Trophoblast cell (in vitro differentiated cells and primary cell): ENCODE measurements around the gene RGS14. TPM values are rescaled to one million over a fixed set of nuclear protein-coding genes. Genes with fewer than 3 reads are reported as not detected.

Source experiments
- DNase-seq, 2 donors: peaks; one replicate each; pipeline ENCODE4 v3.0.0-alpha.2; 2016
- H2AFZ ChIP-seq: 2 replicates; pipeline ENCODE4 v1.6.1; 2013; ENCODE audit warnings: low read length, moderate library complexity, mild to moderate bottlenecking; ENCODE audit not compliant: insufficient read depth, poor library complexity
- H2AK5ac ChIP-seq: 2 replicates; pipeline ENCODE4 v1.6.1; 2013; ENCODE audit warnings: mild to moderate bottlenecking, low read length
- H2BK120ac ChIP-seq: 2 replicates; pipeline ENCODE4 v1.6.1; 2013; ENCODE audit warnings: low read length, mild to moderate bottlenecking, moderate library complexity; ENCODE audit not compliant: insufficient read depth, poor library complexity
- H2BK12ac ChIP-seq: 2 replicates; pipeline ENCODE4 v1.6.1; 2013; ENCODE audit warnings: mild to moderate bottlenecking, low read length, moderate library complexity
- H2BK5ac ChIP-seq: 2 replicates; pipeline ENCODE4 v1.6.1; 2013; ENCODE audit warnings: low read length, low read depth, moderate library complexity, mild to moderate bottlenecking; ENCODE audit not compliant: poor library complexity
- H3K14ac ChIP-seq: 2 replicates; pipeline ENCODE4 v1.6.1; 2013; ENCODE audit warnings: mild to moderate bottlenecking, low read length
- H3K18ac ChIP-seq: 2 replicates; pipeline ENCODE4 v1.6.1; 2013; ENCODE audit warnings: mild to moderate bottlenecking, low read length
- H3K23ac ChIP-seq: 2 replicates; pipeline ENCODE4 v1.6.1; 2013; ENCODE audit warnings: low read length
- H3K27ac ChIP-seq: 2 replicates; pipeline ENCODE4 v1.5.1; 2013; ENCODE audit warnings: low read depth, mild to moderate bottlenecking, inconsistent platforms, low read length, moderate library complexity
- H3K27me3 ChIP-seq: 2 replicates; pipeline ENCODE4 v1.6.1; 2013; ENCODE audit warnings: inconsistent platforms, mild to moderate bottlenecking, low read length, moderate library complexity; ENCODE audit not compliant: insufficient read depth
- H3K36me3 ChIP-seq, 2 experiments: 1 replicate in 1 of 2; 2 replicates in 1 of 2; pipeline ENCODE4 v1.6.1; 2013; ENCODE audit warnings: low read length in 2 of 2, mild to moderate bottlenecking in 2 of 2, moderate library complexity in 1 of 2; ENCODE audit not compliant: insufficient read depth in 2 of 2, control insufficient read depth in 1 of 2
- H3K4ac ChIP-seq: 2 replicates; pipeline ENCODE4 v1.6.1; 2013; ENCODE audit warnings: low read depth, mild to moderate bottlenecking, low read length, moderate library complexity
- H3K4me1 ChIP-seq, 2 experiments: 1 replicate in 1 of 2; 2 replicates in 1 of 2; pipeline ENCODE4 v1.6.1; 2013; ENCODE audit warnings: low read length in 2 of 2, mild to moderate bottlenecking in 2 of 2, moderate library complexity in 1 of 2; ENCODE audit not compliant: insufficient read depth in 2 of 2, control insufficient read depth in 1 of 2
- H3K4me2 ChIP-seq: 2 replicates; pipeline ENCODE4 v1.6.1; 2013; ENCODE audit warnings: inconsistent platforms, mild to moderate bottlenecking, low read length, moderate library complexity
- H3K4me3 ChIP-seq: 2 replicates; pipeline ENCODE4 v1.5.1; 2013; ENCODE audit warnings: mild to moderate bottlenecking, low read depth, low read length, inconsistent platforms
- H3K79me1 ChIP-seq: one replicate; pipeline ENCODE4 v1.6.1; 2013; ENCODE audit warnings: low read length
- H3K79me2 ChIP-seq: 2 replicates; pipeline ENCODE4 v1.6.1; 2013; ENCODE audit warnings: low read length, mild to moderate bottlenecking; ENCODE audit not compliant: control insufficient read depth, insufficient read depth, poor library complexity
- H3K9ac ChIP-seq: 2 replicates; pipeline ENCODE4 v1.6.1; 2013; ENCODE audit warnings: mild to moderate bottlenecking, low read length
- H3K9me3 ChIP-seq: 2 replicates; pipeline ENCODE4 v1.6.1; 2013; ENCODE audit warnings: low read depth, mild to moderate bottlenecking, control low read depth, inconsistent platforms, low read length; ENCODE audit not compliant: insufficient read depth
- H4K12ac ChIP-seq: 2 replicates; pipeline ENCODE4 v1.6.1; 2013; ENCODE audit warnings: low read depth, mild to moderate bottlenecking, low read length, moderate library complexity
- H4K8ac ChIP-seq: 2 replicates; pipeline ENCODE4 v1.6.1; 2013; ENCODE audit warnings: low read depth, mild to moderate bottlenecking, low read length, moderate library complexity
- H4K91ac ChIP-seq: one replicate; pipeline ENCODE4 v1.6.1; 2013; ENCODE audit warnings: low read depth, mild to moderate bottlenecking, low read length, moderate library complexity
- WGBS: extraction: QIAGEN DNeasy Blood & Tissue Kit; methylation state at CpG from one replicate; pipeline ENCODE4 v1.1.7; 2013; ENCODE audit warnings: missing lambda C conversion rate; ENCODE audit not compliant: insufficient read length, insufficient coverage; ENCODE audit errors: extremely low coverage; 5-methylcytosine and 5-hydroxymethylcytosine counted together
- polyA plus RNA-seq: library from polyadenylated mRNA; stranded (reverse); fragments of 200-250 nt; gene quantifications from 2 replicates; pipeline ENCODE4 v1.2.3, GENCODE V29; 2013

The RGS14 gene, protein sequence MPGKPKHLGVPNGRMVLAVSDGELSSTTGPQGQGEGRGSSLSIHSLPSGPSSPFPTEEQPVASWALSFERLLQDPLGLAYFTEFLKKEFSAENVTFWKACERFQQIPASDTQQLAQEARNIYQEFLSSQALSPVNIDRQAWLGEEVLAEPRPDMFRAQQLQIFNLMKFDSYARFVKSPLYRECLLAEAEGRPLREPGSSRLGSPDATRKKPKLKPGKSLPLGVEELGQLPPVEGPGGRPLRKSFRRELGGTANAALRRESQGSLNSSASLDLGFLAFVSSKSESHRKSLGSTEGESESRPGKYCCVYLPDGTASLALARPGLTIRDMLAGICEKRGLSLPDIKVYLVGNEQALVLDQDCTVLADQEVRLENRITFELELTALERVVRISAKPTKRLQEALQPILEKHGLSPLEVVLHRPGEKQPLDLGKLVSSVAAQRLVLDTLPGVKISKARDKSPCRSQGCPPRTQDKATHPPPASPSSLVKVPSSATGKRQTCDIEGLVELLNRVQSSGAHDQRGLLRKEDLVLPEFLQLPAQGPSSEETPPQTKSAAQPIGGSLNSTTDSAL
- 9.9 and 10.1 TPM in 2 replicates for polyA plus RNA-seq

DNA sequence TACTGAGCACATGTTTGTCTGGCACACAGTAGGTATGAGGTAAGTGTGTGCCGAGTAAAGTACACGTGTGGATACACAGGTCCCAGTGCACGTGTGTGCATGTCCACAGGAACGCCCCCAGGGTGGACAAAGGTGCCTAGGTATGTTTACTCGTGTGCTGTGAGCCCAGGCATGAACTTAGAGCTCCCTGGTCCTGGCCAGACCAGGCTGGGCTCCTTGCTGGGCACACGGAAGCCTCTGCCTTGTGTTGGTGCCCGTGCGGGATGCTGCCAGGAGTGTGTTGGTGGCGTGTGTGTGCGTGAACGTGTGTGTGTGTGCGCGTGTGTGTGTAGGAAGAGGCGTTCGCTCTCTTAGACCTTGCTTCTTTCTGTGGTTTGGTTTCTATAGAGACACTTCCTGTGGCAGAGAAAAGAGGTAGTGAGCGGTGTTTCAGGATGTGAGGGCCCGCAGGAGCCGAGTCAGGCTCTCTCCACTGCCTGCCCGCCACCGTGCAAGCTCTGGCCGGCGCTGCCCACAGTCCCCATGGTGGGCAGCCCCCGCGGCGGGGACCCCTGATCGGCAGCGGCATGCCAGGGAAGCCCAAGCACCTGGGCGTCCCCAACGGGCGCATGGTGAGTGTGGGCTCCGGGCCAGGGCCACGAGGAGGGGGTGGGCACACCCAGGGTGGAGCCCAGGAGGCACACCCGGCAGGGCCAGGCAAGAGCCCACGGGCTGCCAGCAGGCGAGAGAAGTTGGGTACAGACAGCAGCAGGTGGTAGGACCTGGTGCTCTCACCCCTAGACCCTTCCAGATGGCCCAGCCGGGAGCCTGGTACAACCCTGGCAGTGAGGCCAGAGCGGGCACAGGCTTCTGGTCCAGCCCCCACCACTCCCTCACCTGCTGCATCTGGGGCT lies at the start of gene RGS14:
RGS14 (plus strand) TSS at position 466 of the 893 bp plus-strand sequence; CDS start at position 567, 101 bp downstream.
- Histone ChIP-seq H3K79me2 (no peaks in the 10 kb centered on the region), H2AK5ac (no peak within 1 kb of the TSS), H2BK5ac (no peak within 1 kb of the TSS), H2BK120ac (no peak within 1 kb of the TSS), H3K4me3 (no peak within 1 kb of the TSS), H3K4me1 (peaks cover 0 to 2% of the 10 kb centered on the region in 2 experiments), H2AFZ (no peak within 1 kb of the TSS), H3K79me1 (no peaks in the 10 kb centered on the region), H3K9me3 (no peaks in the 10 kb centered on the region), H3K14ac (no peak within 1 kb of the TSS), H3K4me2 (no peak within 1 kb of the TSS), H3K27me3 (no peaks in the 10 kb centered on the region), H4K91ac (no peak within 1 kb of the TSS), H3K18ac (no peak within 1 kb of the TSS), H4K12ac (no peak within 1 kb of the TSS), H3K27ac (no peak within 1 kb of the TSS), H3K36me3 (no peaks in the 10 kb centered on the region), H2BK12ac (no peak within 1 kb of the TSS), H3K4ac (no peak within 1 kb of the TSS), H4K8ac (no peak within 1 kb of the TSS), H3K9ac (no peak within 1 kb of the TSS), H3K23ac (no peak within 1 kb of the TSS)
- DNase-seq = peak in 1 of 2 donors; percentile 53
- no CpG with 5 or more reads among the region's 37 CpGs for WGBS

DNA sequence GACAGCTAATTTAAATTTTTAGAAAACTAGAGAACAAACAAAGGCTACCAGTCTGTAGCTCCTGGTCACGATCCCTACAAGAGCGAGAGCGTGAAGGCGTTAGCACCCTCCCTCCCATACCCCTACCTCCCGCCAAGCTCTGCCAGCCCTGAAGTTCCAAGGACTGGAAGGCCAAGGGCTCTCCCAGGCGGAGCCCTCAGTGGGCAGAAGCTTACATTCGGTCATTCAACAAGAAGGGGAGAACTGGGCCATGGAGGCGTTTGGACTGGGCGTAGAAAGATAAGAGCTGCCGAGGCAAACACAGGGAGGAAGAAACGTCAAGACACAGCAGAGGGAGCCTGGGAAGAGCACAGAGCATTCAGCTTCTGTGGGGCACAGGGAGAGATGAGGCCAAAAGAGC lies 49.0 kb upstream of the RGS14 start:
- Histone ChIP-seq H4K8ac (no peak overlapping the region), H2BK5ac (no peak overlapping the region), H3K4me1 (peaks cover 17 to 23% of the 10 kb centered on the region in 2 experiments), H3K79me1 (peaks cover 14% of the 10 kb centered on the region), H3K4ac (no peak overlapping the region), H4K91ac (no peak overlapping the region), H2BK120ac (no peak overlapping the region), H3K27ac (no peak overlapping the region), H3K18ac (no peak overlapping the region), H3K4me3 (no peak overlapping the region), H3K79me2 (peaks cover 9% of the 10 kb centered on the region), H3K14ac (no peak overlapping the region), H2AFZ (no peak overlapping the region), H3K36me3 (peaks cover 28 to 30% of the 10 kb centered on the region in 2 experiments), H2BK12ac (no peak overlapping the region), H3K23ac (no peak overlapping the region), H2AK5ac (no peak overlapping the region), H3K9ac (no peak overlapping the region), H3K9me3 (no peaks in the 10 kb centered on the region), H4K12ac (no peak overlapping the region), H3K27me3 (no peaks in the 10 kb centered on the region), H3K4me2 (no peak overlapping the region)
- DNase-seq = no peak
- no CpG with 5 or more reads among the region's 11 CpGs for WGBS

DNA sequence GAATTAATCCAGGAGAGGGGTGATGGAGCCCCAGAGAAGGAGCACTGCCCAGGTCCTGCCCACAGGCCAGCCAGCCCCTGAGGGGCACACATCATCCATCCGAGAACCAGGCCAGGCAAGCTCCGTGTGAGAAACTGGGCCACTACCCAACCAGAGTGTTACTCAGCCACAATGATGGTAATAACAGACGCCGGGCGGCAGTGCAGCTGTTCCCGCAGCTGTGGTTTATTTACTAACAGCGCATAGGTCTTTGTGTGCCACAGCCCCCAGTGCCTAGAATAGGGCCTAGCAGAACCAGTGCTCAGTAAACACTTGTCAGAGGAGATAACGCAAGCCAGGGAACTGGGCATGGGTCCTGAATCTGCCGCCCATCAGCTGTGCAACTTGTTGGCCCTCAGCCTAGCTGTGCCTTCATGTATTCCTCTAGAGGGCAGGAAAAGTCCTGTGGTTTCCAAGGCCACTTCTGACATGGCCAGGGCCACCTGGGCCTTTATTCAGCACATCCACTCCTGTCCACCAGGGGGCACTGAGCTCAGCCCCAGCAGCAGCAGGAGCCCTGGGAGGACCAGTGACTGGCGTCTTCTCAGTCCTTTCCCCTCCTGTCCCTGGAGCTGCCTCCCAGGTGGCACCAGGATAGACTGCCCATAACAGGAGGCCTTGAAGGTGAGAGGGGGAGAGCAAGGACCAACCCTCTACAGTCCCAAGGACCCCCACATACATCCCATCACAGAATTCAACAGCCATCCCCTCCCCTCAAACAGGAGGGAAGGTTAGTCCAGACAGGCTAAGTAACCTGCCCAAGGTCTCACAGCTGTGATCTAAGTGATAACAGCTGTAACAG lies 48.2 kb upstream of the RGS14 start:
- no peak overlapping the region for H2AK5ac ChIP-seq
- no peak overlapping the region for H3K9ac ChIP-seq
- no peak overlapping the region for H2BK5ac ChIP-seq
- no CpG with 5 or more reads among the region's 10 CpGs for WGBS
- no peak overlapping the region for H4K91ac ChIP-seq
- H3K9me3 ChIP-seq = no peaks in the 10 kb centered on the region
- peaks cover 15 to 22% of the 10 kb centered on the region in 2 experiments for H3K4me1 ChIP-seq
- peaks cover 28 to 30% of the 10 kb centered on the region in 2 experiments for H3K36me3 ChIP-seq
- H4K8ac ChIP-seq = no peak overlapping the region
- peak; percentile 84 to 91 for DNase-seq
- H3K14ac ChIP-seq = no peak overlapping the region
- H3K79me2 ChIP-seq = peaks cover 5% of the 10 kb centered on the region
- H3K4ac ChIP-seq = no peak overlapping the region
- H3K27ac ChIP-seq = no peak overlapping the region
- H3K79me1 ChIP-seq = peaks cover 10% of the 10 kb centered on the region
- no peak overlapping the region for H2BK12ac ChIP-seq
- H3K4me2 ChIP-seq = no peak overlapping the region
- no peak overlapping the region for H3K18ac ChIP-seq
- H2AFZ ChIP-seq = no peak overlapping the region
- no peak overlapping the region for H2BK120ac ChIP-seq
- H3K23ac ChIP-seq = no peak overlapping the region
- H3K27me3 ChIP-seq = no peaks in the 10 kb centered on the region
- H3K4me3 ChIP-seq = no peak overlapping the region
- no peak overlapping the region for H4K12ac ChIP-seq

DNA sequence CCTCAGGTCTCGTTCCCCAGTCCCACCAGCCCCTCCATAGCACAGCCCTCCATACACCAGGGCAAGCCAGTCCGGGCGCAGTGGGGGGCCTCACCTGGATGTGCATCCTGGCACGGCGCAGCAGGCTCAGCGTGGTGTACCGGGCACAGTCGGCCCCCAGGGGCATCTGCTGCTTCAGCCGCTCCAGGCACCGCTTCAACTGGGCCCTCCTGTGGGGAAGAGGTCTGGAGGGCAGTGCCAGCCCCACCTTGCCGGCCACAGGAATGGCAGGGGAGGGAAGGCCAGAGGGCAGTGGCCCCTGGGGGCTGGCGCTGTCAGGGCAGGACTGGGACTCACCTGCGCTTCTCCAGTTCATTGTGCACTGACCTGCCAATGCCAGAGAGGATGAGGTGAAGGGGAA lies 47.4 kb upstream of the RGS14 start:
- no peak for DNase-seq
- H2AFZ ChIP-seq = no peak overlapping the region
- no peak overlapping the region for H2BK120ac ChIP-seq
- H3K79me1 ChIP-seq = peaks cover 10% of the 10 kb centered on the region
- H2AK5ac ChIP-seq = peak overlapping the region; percentile 49
- H4K12ac ChIP-seq = no peak overlapping the region
- no peak overlapping the region for H3K23ac ChIP-seq
- peaks cover 25 to 28% of the 10 kb centered on the region in 2 experiments for H3K36me3 ChIP-seq
- no peaks in the 10 kb centered on the region for H3K27me3 ChIP-seq
- WGBS = no CpG with 5 or more reads among the region's 13 CpGs
- no peaks in the 10 kb centered on the region for H3K9me3 ChIP-seq
- no peak overlapping the region for H3K4ac ChIP-seq
- no peak overlapping the region for H2BK12ac ChIP-seq
- H3K79me2 ChIP-seq = peaks cover 4% of the 10 kb centered on the region
- no peak overlapping the region for H3K18ac ChIP-seq
- no peak overlapping the region for H3K14ac ChIP-seq
- no peak overlapping the region for H3K4me2 ChIP-seq
- H3K4me1 ChIP-seq = peaks cover 11 to 19% of the 10 kb centered on the region in 2 experiments
- no peak overlapping the region for H2BK5ac ChIP-seq
- H4K8ac ChIP-seq = no peak overlapping the region
- H3K9ac ChIP-seq = no peak overlapping the region
- no peak overlapping the region for H4K91ac ChIP-seq
- no peak overlapping the region for H3K27ac ChIP-seq
- H3K4me3 ChIP-seq = no peak overlapping the region
